MM.1S (cell line): ENCODE measurements around the gene ENDOV.
"Not testable (repeated sequence)": the region's sequence is repeated elsewhere in the genome, so short reads cannot be mapped to it uniquely, and the experiment has no call there.

Experiments used
- DNase-seq: peaks from one replicate; pipeline ENCODE4 v3.0.0-alpha.2; 2015
- H2AFZ ChIP-seq: fragments of 300-600 bp; sonication (generic); 2 replicates; pipeline ENCODE4 v1.6.0; 2016; ENCODE audit warnings: antibody characterized with exemption, low read length
- H3F3A ChIP-seq: fragments of 300-600 bp; sonication (generic); 2 replicates; pipeline ENCODE4 v1.6.1; 2016; ENCODE audit warnings: mild to moderate bottlenecking, antibody characterized with exemption, low read length, moderate library complexity, mixed read lengths; ENCODE audit not compliant: insufficient read depth
- H3K27ac ChIP-seq: fragments of 300-600 bp; sonication (generic); 2 replicates; pipeline ENCODE4 v1.5.1; 2016; ENCODE audit warnings: mild to moderate bottlenecking, low read length
- H3K27me3 ChIP-seq: fragments of 300-600 bp; sonication (generic); replicated peaks from 2 replicates; pipeline ENCODE4 v1.6.0; 2016; ENCODE audit warnings: low read length; ENCODE audit not compliant: insufficient read depth
- H3K36me3 ChIP-seq: fragments of 300-600 bp; sonication (generic); replicated peaks from 2 replicates; pipeline ENCODE4 v1.6.1; 2016; ENCODE audit warnings: mild to moderate bottlenecking, low read length, mixed read lengths; ENCODE audit not compliant: insufficient read depth
- H3K4me1 ChIP-seq: fragments of 300-600 bp; sonication (generic); 2 replicates; pipeline ENCODE4 v1.6.1; 2016; ENCODE audit warnings: low read length, mixed read lengths
- H3K4me2 ChIP-seq: fragments of 300-600 bp; sonication (generic); 2 replicates; pipeline ENCODE4 v1.6.0; 2016; ENCODE audit warnings: low read depth, low read length
- H3K4me3 ChIP-seq: fragments of 300-600 bp; sonication (generic); 2 replicates; pipeline ENCODE4 v1.5.1; 2016; ENCODE audit warnings: low read length, mixed read lengths
- H3K79me2 ChIP-seq: fragments of 300-600 bp; sonication (generic); 2 replicates; pipeline ENCODE4 v1.6.1; 2016; ENCODE audit warnings: mixed run types, low read length, mixed read lengths
- H3K9ac ChIP-seq: fragments of 300-600 bp; sonication (generic); 2 replicates; pipeline ENCODE4 v1.6.1; 2016; ENCODE audit warnings: low read length, mixed read lengths
- H3K9me2 ChIP-seq: fragments of 300-600 bp; sonication (generic); replicated peaks from 2 replicates; pipeline ENCODE4 v1.6.1; 2016; ENCODE audit warnings: mild to moderate bottlenecking, low read length, mixed read lengths; ENCODE audit not compliant: insufficient read depth
- H3K9me3 ChIP-seq: fragments of 300-600 bp; sonication (generic); replicated peaks from 2 replicates; pipeline ENCODE4 v1.6.1; 2016; ENCODE audit warnings: mild to moderate bottlenecking, low read length, mixed read lengths; ENCODE audit not compliant: insufficient read depth
- H4K20me1 ChIP-seq: fragments of 300-600 bp; sonication (generic); 2 replicates; pipeline ENCODE4 v1.6.1; 2016; ENCODE audit warnings: mild to moderate bottlenecking, low read length, moderate library complexity, mixed read lengths; ENCODE audit not compliant: insufficient read depth
- EZH2 ChIP-seq: fragments of 300-600 bp; sonication (generic); optimal IDR thresholded peaks from 2 replicates; pipeline ENCODE3; 2017; ENCODE audit warnings: low read depth, mild to moderate bottlenecking, antibody characterized with exemption, low read length, mixed read lengths
- EZH2phosphoT487 ChIP-seq: fragments of 300-600 bp; sonication (generic); IDR thresholded peaks from 2 replicates; pipeline ENCODE4 v1.6.1; 2018; ENCODE audit warnings: antibody characterized with exemption, low read length
- TF ChIP-seq, protein P1 (sequence below): fragments of 300-600 bp; sonication (generic); IDR thresholded peaks from 2 replicates; pipeline ENCODE4 v1.5.1; 2016; ENCODE audit warnings: antibody characterized with exemption, low read length, mixed read lengths

The ENDOV gene

DNA sequence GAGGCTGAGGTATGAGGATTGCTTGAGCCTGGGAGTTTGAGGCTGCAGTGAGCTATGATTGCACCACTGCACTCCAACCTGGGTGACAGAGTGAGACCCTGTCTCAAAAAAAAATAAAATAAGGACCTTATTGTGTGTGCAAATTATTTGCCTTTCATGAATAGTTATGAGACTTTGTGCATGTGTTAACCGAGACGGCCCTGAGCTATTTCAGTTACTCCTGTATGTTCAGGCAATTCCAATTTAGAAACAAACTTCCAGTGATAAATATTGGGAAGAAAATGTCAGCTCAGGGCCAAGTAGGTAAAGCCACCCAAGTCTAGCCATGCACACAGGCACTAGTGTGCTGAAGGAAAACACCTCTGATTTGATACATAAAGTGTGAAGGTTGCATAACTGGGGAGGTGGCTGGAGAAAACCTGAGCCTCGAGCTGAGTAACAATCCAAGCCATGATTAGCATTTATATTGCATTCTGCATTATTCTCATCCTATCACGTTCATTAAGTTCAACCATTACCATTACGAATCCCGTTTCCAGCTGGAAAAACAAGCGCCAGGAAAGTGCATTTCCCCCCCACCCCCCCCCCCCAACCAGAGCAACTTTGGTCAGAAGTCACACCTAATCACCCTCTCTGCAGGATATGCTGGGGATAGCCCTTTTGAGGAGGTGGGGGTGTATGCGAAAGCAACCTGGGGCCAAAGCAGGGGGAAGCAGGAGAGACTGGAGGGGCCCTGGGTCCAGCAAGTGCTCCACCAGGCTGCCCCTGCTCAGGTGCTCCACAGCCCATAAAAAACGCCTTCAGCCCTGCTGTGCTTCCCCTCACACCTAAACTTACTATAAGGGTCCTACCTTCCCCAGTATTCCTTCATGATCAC is 18.6 kb upstream of the ENDOV start:
- Histone ChIP-seq H3K9ac (no peak overlapping the region), H3K36me3 (peaks cover 3% of the 10 kb centered on the region; the same call in 1 of the 2 replicates), H4K20me1 (no peaks in the 10 kb centered on the region), H3K27me3 (no peaks in the 10 kb centered on the region; the same call in 1 of the 2 replicates), H3K9me2 (no peaks in the 10 kb centered on the region), H3K4me1 (no peaks in the 10 kb centered on the region), H3K79me2 (no peaks in the 10 kb centered on the region), H2AFZ (no peak overlapping the region), H3K4me2 (no peak overlapping the region), H3K27ac (no peak overlapping the region), H3K4me3 (no peak overlapping the region), H3F3A (no peaks in the 10 kb centered on the region), H3K9me3 (no peaks in the 10 kb centered on the region)
- TF ChIP-seq EZH2, result no peak
- TF ChIP-seq, protein P1, sequence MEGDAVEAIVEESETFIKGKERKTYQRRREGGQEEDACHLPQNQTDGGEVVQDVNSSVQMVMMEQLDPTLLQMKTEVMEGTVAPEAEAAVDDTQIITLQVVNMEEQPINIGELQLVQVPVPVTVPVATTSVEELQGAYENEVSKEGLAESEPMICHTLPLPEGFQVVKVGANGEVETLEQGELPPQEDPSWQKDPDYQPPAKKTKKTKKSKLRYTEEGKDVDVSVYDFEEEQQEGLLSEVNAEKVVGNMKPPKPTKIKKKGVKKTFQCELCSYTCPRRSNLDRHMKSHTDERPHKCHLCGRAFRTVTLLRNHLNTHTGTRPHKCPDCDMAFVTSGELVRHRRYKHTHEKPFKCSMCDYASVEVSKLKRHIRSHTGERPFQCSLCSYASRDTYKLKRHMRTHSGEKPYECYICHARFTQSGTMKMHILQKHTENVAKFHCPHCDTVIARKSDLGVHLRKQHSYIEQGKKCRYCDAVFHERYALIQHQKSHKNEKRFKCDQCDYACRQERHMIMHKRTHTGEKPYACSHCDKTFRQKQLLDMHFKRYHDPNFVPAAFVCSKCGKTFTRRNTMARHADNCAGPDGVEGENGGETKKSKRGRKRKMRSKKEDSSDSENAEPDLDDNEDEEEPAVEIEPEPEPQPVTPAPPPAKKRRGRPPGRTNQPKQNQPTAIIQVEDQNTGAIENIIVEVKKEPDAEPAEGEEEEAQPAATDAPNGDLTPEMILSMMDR, result no peak
- TF ChIP-seq EZH2phosphoT487, result no peak
- DNase-seq, result no peak

DNA sequence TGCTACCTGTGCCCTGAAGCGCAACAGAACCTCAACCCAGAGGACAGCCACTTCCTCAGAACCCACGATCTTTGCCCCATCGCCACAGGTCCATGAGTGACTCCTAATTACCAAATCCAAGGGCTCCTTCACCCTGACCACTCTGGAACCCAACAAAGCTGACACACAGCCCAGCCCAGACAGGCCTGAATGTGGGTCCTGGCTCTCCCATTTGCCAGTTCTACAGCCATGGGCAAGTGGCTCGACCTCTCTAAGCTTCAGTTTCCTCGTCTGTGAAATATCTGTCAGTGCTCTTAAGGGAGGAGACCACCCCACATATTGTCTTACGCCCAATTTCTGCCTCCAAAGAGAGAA is 18.0 kb upstream of the ENDOV start:
- no peaks in the 10 kb centered on the region for H3K9me3 ChIP-seq
- H3K36me3 ChIP-seq, result peaks cover 3% of the 10 kb centered on the region; the same call in 1 of the 2 replicates
- H3K9ac ChIP-seq, result no peak overlapping the region
- H2AFZ ChIP-seq, result no peak overlapping the region
- H3K4me1 ChIP-seq, result no peaks in the 10 kb centered on the region
- TF ChIP-seq EZH2, result no peak
- TF ChIP-seq, protein P1, result no peak
- no peak for TF ChIP-seq EZH2phosphoT487
- H4K20me1 ChIP-seq, result no peaks in the 10 kb centered on the region
- no peaks in the 10 kb centered on the region for H3K9me2 ChIP-seq
- H3K4me2 ChIP-seq, result no peak overlapping the region
- DNase-seq, result no peak
- no peaks in the 10 kb centered on the region; the same call in 1 of the 2 replicates for H3K27me3 ChIP-seq
- no peaks in the 10 kb centered on the region for H3F3A ChIP-seq
- H3K27ac ChIP-seq, result no peak overlapping the region
- H3K4me3 ChIP-seq, result no peak overlapping the region
- no peaks in the 10 kb centered on the region for H3K79me2 ChIP-seq

DNA sequence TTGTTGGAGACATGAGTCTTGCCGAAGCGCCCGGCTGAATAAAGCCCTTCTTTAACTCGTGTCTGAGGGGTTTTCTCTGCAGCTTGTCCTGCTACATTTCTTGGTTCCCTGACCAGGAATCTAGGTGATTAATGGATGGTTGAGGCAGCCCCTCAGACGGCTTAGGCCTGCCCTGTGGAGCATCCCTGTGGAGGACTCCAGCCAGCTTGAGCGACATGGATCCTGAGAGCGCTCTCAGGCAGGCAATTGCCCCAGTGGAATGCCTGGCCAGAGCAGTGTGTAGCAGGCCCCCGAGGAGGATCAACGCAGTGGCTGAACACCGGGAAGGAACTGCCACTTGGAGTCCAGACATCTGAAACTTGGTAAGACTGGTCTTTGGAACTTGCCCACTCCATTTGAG is 17.3 kb upstream of the ENDOV start:
- Histone ChIP-seq H3K9me2 (no peaks in the 10 kb centered on the region), H4K20me1 (no peaks in the 10 kb centered on the region), H3K79me2 (no peaks in the 10 kb centered on the region), H3K4me3 (no peak overlapping the region), H3K9ac (no peak overlapping the region), H3K27me3 (no peaks in the 10 kb centered on the region; the same call in 1 of the 2 replicates), H3K36me3 (peaks cover 3% of the 10 kb centered on the region; the same call in 1 of the 2 replicates), H3K9me3 (no peaks in the 10 kb centered on the region), H3K4me1 (no peaks in the 10 kb centered on the region), H3F3A (no peaks in the 10 kb centered on the region), H3K4me2 (no peak overlapping the region), H3K27ac (no peak overlapping the region), H2AFZ (no peak overlapping the region)
- no peak for DNase-seq
- TF ChIP-seq EZH2phosphoT487 (no peak), EZH2 (no peak)
- TF ChIP-seq, protein P1, result no peak

DNA sequence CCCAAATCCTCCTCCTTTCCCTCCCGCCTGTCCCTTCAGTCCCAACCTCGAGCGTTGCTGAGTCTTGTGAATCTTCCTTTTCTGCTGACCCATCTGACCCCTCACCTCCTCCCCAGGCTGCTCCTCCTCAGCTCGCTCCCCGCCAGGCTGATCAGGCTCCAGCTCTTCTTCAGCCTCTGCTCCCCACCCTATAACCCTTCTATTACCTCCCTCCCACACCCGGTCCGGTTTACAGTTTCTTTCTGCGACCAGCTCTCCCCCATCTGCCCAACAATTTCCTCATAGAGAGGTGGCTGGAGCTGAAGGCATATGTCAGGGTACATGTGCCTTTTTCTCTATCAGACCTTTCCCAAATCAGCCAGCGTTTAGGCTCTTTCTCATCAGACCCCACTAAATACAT is 13.9 kb upstream of the ENDOV start:
- H3K4me3 ChIP-seq, H3K9ac ChIP-seq, H4K20me1 ChIP-seq, H3K36me3 ChIP-seq, H3K4me1 ChIP-seq, H2AFZ ChIP-seq, H3K27ac ChIP-seq, H3K9me3 ChIP-seq, H3K27me3 ChIP-seq, H3K9me2 ChIP-seq, DNase-seq, H3F3A ChIP-seq, H3K4me2 ChIP-seq, H3K79me2 ChIP-seq: not testable (repeated sequence)

DNA sequence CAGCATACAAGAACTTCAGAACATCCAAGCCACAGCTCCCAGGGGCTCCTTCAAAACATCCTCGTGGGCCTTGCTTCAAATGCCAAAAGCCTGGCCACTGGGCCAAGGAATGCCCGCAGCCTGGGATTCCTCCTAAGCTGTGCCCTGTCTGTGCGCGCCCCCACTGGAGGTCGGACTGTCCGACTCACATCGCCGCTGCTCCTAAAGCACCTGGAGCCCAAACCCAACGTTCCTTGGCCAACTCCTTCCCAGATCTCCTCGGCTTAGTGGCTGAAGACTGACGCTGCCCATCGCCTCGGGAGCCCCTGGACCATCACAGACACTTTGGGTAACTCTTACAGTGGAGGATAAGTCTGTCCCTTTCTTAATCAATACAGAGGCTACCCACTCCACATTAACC is 12.9 kb upstream of the ENDOV start:
- H3K9ac ChIP-seq, H3K4me1 ChIP-seq, H2AFZ ChIP-seq, H3K36me3 ChIP-seq, H4K20me1 ChIP-seq, H3K9me2 ChIP-seq, DNase-seq, H3K4me2 ChIP-seq, H3K4me3 ChIP-seq, H3F3A ChIP-seq, H3K9me3 ChIP-seq, H3K27ac ChIP-seq, H3K79me2 ChIP-seq: not testable (repeated sequence)
- H3K27me3 ChIP-seq, result peaks cover 12% of the 10 kb centered on the region; the same call in 1 of the 2 replicates
